M059J (cell line): ENCODE results near the gene CDKN3. TPM values are rescaled to one million over a fixed set of nuclear protein-coding genes. Genes with fewer than 3 reads are reported as not detected.
"Not testable (repeated sequence)": the region's sequence is repeated elsewhere in the genome, so short reads cannot be mapped to it uniquely, and the experiment has no call there.

Source experiments
- DNase-seq: peaks from one replicate; pipeline ENCODE4 v3.0.0-alpha.2; 2012; ENCODE audit warnings: low read depth
- total RNA-seq: library from RNA; depleted of rRNA; stranded (reverse); fragments of >200 nt; shearing (Covaris generic); gene quantifications from 2 replicates; pipeline ENCODE4 v1.2.3, GENCODE V29; 2014

CDKN3 gene
- total RNA-seq, 1 experiment from 2014 or later, result 179 TPM

DNA sequence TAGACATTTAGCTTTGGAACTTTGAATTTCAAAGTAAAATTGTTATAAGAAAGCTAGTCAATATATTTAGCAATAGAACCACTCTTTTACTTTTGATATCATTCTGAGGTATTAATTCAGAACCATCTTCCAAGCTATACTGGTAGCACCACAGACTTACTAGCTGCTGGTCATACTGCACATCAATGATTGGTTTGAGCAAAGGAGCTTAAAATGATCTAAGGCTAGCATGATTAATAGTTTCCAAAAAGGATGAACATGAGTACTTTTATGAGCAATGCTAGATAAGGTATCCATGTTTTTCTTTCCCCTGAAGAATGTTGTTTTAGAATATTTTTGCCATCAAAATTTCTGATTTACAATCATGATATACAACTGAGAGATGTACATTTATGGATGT is 27.2 kb downstream of the CDKN3 start:
- no peak for DNase-seq

DNA sequence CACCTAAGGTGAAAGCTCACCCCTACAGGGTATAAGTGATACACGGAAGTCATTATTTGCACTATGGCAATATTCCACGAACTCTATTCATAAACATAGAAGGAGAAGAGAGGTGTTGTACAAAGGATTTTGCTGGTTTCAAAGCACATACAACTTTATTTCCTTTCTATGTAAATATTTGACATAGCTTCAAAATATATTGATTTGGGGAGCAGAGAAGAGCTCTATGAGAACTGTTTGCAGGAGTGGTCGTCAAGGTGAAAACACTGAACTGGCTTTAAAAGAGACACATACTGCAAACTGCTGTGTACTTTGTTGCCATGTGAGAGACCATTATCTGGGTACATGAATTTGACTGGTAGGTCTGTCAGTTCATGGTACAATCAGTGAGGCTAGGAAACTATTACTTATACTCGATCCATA is 27.7 kb downstream of the CDKN3 start:
- DNase-seq, result no peak

DNA sequence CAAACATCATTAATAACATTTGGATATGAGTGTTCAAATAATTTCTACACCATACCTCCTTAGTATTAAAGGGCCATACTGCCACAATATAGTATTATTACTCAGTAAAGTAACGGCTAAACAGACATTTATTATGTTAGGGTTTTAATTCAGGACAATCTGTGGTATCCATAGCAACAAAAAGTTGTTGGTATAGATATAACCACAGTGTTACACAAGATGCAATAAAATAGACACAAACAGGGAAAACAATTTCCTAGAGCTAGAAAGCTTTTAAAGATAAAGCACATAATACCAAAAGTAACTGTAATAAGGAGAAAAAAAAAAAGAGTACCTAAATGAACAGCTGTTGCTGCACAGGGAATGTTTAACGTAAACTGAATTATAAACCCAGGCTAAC is 28.3 kb downstream of the CDKN3 start:
- no peak for DNase-seq

DNA sequence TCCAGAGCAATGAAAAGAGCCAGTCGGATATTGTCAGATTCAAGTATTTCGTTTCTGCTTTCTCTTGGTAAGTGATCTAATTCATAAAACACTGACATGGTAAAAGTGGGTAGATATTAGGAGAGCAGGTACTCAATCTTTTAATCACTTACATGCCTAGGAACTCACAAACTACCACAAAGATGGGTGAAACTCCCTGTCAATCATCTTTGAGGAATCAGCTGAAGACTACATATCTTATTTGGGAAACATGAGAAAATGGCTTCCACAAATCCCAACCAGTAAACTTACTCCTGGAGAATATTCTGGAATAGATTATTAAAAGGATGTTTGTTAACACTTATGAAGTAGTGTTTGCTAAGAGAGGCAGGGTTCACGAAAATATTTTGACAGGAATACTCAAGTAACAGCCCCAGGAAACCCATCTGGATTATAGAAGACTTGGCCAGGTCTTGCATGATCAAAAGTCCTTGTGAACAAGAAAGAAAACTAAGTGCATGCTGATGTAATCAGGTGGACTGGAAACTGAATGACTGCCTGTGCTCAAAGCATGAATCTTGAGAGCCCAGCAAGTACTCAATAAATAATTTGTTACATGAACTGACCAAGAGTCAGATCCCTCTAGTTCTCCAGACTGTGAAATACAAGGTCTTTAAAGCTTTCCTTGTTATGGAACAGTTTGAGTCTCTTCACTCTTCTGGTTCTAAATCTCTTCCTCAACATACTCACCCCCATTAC is 28.9 kb downstream of the CDKN3 start:
- no peak for DNase-seq

DNA sequence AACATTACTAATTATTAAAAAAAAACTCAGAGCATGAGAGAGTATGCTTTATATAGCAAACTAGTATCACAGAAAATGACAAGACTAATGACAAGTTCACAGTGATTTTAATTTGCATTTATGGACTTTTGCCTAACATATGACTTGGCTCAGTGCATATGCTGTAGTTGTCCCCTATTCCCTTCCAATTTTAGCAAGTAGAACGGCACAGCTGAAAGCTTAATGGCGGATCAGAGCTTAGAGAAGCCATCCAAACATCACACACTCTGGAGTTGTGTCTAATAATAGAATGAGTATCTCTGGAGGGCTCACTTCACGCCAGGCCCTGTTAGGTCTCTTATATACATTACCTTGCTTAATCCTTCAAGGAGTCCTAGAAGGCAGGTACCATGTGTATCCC is 31.1 kb downstream of the CDKN3 start:
- DNase-seq, result no peak

DNA sequence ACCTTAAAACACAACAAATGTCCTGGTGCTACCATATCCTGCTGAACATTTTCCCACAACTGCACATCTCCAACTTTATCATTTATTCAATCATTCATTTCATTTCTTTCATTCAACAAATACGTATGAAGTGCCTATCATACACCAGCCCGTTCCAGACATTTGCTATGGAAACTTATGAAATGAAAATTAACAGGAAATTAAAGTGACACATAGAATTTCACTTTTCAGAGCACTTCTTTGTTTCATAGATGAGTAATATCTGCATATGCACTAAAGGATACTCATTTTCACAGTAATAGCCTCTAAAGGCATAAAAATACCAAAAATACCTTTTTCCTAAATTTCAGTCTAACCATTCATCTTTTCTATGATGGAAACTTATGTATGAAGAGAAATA is 31.7 kb downstream of the CDKN3 start:
- no peak for DNase-seq

DNA sequence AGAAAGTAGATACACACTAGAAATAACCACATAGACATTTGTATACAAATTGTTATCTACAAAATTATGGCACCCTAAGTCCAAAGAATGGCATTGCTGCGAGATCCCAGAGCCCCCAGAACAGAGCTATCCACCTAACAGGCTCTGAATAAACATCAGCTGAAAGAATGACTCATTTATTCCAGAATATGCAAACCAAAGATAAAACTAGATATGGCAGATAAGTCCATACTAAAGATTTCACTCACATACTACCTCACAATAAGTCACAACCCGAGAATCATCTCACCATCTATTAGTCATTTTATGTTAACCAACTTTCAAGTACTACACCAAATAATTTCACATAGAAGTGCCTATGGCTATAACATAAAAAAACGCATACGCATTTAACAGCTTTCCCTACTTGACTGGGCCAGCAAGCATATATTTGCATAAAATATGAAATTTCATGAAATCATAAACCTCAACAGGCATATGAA is 38.7 kb downstream of the CDKN3 start:
- peak; percentile 76 for DNase-seq

DNA sequence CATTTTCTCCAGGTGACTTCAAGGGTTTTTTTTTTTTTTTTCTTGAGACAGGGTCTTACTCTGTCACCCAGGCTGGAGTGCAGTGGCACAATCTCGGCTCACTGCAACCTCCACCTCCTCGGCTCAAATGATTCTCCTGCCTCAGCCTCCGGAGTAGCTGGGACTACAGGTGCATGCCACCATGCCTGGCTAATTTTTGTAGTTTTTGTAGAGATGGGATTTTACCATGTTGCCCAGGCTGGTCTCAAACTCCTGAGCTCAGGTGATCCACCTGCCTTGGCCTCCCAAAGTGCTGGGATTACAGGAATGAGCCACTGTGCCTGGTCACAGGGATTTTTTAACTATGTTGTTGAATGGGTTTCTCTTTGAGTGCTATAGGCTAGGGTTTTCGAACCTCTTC is 41.1 kb downstream of the CDKN3 start:
- not testable (repeated sequence) for DNase-seq

DNA sequence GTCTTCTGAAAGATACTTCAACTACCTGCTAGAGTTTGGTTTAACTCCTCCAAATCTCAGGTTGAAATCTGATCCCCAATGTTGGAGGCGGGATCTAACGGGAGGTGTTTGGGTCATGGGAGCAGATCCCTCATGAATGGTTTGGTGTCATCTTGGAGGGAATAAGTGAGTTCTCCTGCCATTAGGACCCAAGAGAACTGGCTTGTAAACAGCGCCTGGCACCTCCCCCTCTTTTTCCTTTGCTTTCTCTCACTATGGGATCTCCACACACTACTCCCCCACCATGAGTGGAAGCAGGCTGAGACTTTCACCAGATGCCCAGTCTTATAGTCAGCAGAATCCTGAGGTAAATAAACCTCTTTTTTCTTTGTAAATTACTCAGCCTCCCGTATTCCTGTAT is 41.9 kb downstream of the CDKN3 start:
- peak; percentile 23 for DNase-seq

DNA sequence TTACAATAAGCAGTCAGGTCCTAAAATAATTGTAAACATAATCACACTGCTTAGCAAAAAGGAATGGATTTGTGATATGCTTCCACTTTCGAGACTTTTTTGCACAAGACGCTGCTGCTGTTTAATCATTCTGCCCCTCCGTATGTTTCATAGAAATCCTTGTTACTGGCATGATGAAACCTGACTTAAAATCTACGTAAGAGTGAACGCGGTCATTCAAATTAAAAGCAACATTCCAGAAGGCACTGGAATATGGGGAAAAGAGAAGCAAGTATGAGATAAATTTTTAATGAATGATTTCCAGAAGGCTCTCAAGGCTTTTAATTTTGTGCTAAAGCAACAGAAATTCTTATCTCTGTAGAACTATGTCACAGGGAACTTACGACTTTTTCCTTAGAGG is 43.2 kb downstream of the CDKN3 start:
- no peak for DNase-seq

DNA sequence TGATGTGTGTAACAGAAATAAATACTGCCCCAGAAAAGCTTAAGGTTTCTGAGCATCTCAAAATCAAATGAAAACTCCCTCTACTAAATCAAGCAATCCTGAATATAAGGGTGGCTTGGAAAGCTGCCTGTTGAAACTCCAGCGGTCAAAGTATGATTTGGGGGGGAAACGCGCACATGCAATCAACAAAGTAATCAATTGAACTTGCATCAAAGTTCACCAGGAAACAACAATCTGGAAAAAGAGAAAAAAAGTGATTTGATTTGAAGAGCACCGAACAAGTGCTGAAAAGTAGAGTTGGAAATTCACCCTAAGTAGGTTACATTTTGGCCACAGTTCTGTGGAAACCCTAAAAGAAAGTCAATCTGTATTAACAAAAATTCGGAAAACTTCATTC is 43.7 kb downstream of the CDKN3 start:
- no peak for DNase-seq

DNA sequence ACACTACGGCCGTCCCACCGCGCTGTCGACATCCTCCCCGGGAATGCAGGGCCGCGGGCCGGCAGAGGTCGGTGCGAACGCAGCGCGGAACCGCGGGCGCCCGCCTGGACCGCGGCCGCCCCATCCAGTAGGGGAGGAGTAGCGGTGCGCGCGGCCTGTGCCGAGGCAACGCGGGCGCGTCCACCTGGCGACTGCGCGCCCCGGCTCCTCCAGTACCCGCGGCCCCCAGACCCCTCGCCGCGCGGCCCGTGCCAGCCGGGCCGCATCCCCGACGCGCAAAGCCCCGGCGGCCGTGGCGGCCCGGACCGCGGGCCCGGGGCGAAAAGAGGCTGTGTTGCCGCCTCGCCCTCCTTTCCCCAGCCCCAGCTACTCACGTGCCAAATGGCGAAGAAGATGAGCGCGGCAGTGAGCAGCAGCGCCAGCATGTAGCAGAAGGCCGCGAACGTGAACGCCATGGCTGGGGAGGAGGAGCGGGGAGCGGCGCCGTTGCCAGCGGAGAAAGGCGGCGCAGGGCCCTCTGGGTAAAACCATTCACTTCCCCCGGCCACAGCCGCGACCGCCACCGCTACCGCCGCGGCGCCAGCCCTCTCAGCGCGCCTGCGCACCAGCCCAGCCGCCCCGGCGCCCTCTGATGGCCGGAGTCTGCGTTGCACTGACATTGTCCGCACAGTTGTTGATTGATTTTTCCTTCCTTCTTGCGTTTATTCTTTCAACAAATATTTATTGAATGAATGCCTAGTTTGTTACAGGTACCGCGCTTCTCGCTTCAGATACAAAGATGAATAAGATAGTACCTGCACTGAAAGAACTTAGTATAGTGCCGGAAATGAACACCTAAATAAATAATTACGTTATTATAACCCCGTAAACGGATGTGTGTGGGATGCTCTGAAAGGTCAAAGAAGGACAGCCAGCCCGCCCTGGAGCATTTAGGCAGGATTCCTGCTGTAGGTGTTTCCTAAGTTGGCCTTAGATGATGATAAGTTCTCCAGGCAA is 44.4 kb downstream of the CDKN3 start, which contains the start of gene CNIH1:
CNIH1 (minus strand) TSS at position 502 of the 996 bp plus-strand sequence; CDS start at position 455, 47 bp downstream.
- peak; percentile 89 for DNase-seq

DNA sequence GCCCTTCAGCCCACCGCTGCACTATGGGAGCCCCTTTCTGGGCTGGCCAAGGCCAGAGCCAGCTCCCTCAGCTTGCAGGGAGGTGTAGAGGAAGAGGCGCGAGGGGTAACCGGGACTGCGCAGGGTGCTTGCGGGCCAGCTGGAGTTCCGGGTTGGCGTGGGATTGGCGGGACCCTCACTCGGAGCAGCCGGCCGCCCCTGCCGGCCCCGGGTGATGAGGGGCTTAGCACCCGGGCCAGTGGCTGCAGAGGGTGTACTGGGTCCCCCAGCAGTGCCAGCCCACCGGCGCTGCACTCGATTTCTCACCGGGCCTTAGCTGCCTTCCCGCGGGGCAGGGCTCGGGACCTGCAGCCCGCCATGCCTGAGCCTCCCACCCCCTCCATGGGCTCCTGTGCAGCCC is 46.2 kb downstream of the CDKN3 start:
- DNase-seq, result not testable (repeated sequence)

DNA sequence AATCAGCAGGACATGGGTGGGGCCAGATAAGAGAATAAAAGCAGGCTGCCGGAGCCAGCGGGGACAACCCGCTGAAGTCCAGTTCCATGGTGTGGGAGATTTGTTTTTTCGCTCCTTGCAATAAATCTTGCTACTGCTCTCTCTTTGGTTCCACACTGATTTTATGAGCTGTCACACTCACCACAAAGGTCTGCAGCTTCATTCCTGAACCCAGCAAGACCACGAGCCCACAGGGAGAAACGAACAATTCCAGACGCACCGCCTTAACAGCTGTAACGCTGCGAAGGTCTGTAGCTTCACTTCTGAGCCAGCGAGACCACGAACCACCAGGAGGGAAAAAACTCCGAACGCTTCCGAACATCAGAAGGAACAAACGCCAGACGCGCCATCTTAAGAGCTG is 47.2 kb downstream of the CDKN3 start:
- DNase-seq, result no peak

DNA sequence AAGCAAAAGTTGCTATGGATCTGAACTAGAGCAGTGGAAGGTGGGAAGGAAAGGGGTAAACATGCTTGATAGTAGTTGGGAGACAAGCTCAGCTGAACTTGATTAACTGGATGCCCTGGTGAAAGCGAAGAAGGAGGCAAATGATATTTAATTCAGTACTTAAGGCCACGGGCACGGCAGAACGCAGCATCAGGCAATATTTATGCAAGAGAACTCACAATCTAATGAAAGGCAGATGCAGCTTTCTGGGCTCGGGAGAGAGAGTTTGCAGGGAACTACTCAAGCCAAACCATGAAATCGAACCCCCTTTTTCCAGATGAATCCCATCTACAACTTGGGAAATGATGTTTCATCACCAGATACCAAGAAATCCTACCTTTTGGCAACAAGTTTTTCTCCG is 47.9 kb downstream of the CDKN3 start:
- no peak for DNase-seq

DNA sequence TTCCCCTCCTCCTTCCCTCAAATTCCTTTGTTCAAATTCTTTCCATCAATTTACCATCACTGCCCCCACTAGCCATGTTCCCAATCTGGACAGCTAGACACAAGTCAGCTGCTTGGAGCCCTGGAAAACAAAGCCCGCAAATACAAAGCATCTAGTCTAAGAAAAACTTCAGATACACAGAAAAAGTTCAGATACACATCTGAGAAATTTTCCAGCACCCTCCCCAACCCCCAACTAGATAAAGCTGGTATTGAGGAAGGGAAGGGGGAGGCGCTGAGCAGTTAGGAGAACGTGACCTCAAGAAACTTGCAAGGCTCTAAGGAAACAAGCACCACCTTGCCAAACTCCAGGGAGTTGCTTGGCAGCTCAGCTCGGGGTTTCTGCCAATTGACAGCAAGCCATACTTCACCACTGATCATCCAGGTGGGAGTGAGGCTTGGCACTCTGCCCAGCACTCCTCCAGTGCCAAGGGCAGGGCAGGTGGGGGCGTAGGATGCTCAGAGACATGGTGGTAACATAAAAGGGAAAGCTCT is 49.4 kb downstream of the CDKN3 start:
- no peak for DNase-seq

DNA sequence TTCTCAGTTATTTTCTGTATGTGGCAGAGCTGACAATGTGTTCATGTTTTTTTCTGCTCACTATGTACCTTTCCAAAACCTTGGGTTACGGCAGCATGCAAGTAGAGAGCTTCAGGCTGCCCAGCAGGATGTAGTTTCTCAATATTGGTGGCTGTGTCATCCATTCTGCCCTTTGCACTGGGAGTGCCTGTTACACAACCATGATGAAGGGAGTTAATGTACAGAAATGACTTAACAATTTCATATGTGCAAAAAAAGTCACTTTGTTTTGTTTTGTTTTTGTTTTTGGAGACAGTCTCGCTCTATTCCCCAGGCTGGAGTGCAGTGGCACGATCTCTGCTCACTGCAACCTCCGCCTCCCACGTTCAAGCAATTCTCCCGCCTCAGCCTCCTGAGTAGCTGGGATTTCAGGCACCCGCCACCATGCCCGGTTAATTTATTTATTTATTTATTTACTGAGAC is 50.5 kb downstream of the CDKN3 start:
- DNase-seq, result no peak

DNA sequence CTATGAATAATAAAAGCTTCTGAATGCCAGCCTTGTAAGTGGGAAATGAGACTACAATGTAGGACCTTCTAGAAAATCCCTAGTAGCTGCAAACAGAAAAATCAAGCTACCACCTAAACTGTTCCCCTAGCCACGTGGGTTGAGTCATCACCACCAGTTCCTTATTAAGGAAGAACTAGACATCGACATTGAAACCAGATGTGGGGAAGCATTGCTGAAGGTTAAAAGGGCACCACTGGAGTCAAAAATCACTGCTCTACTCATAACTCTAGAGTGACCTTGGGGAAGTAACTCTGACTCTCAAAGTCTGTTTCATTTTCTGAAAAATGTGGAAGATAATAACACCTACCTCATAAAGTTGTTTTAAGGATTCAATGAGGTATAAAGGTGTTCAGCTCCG is 53.7 kb downstream of the CDKN3 start:
- peak; percentile 16 for DNase-seq

DNA sequence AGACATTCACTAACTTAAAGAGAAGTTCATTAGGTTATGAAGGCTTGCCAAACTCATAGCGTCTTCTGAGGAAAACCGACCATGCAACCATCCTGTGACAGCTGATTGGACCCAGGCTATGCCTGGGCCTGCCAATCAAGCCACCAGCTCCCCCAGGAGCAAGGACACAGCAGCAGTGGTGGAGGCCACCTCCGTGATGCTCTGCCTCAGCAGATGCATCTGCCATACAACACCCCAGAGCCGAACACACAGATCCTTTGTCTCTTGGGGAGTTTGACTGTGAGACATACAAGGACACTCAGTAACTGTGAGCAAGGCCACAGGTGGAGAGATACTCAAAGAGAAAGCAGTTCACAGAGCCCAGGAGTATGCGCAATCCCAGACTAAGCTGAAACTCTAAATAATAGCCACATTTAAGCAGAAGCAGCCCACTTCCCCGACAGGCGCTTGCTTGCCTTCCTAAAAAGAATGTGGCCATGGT is 54.4 kb downstream of the CDKN3 start:
- DNase-seq, result no peak

DNA sequence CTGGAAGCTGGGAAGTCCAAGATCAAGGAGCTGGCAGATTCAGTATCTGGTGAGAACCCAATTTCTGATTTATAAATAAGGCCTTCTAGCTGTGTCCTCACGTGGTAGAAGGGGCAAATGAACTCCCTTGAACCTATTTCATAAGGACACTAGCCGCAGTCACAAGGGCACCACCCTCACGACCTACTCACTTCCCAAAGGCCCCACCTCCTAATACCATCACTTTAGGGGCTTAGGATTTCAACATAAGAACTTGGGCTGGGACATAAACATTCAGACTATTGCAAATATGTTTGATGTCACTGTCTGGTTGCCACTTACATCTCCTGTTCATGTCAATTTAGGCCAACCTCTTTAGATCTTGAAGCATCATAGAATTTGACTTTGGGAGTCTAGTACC is 55.2 kb downstream of the CDKN3 start:
- DNase-seq, result no peak

DNA sequence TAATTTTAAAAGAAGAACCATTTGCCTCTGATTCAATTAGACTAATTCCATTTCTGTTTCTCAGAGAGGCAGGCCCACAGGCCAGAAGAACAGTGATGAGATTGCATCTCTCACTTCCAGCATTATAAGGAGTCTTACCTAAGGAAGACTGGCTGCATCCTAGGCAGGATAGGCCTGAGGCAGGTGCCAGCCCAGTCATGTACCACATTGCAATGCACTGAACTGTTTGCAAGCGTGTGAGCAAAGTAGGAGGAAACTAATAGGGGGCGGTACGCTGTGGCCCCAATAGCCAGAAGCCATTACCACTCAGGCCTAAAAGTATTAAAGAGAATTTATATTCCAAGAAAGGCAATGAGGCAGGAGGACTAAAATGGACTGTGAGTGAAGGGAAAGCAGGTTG is 56.4 kb downstream of the CDKN3 start:
- no peak for DNase-seq

DNA sequence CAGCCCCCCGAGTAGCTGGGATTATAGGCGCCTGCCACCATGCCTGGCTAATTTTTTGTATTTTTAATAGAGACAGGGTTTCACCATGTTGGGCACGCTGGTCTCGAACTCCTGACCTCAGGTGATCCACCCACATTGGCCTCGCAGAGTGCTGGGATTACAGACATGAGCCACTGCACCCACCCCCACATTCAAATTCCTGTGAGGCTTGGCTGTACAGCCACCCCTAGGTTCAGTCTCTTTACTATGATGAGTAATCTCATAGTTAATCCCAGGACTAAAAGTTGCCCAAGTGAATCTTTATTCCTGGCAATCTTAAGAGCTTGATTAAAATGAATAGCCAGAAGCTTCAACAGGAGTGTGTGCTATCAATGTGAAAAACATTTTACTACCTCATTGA is 57.2 kb downstream of the CDKN3 start:
- DNase-seq, result peak; percentile 24
